ENCODE measurements around the gene FBXW11.

The FBXW11 gene

GRCh38 chr5:171966270-171966669 lies 40.2 kb downstream of the FBXW11 start:
- no peak for TF ChIP-seq CTCF (IDR thresholded peaks at IDR 0.05; ENCODE audit: insufficient read depth, low read length, poor library complexity, severe bottlenecking)
- H3K4me3 ChIP-seq (replicated peaks; ENCODE audit: low read depth, low read length), result no peak overlapping the region
- DNase-seq (ENCODE audit: extremely low read depth, insufficient read length), result no peak
- no peaks in the 10 kb centered on the region for H3K27me3 ChIP-seq (replicated peaks; ENCODE audit: control insufficient read depth, insufficient read depth, low read length)
- H3K36me3 ChIP-seq (ENCODE audit: control insufficient read depth, insufficient read depth, low read length), result no peaks in the 10 kb centered on the region

GRCh38 chr5:171965745-171966144 lies 40.7 kb downstream of the FBXW11 start:
- Histone ChIP-seq H3K4me3 (replicated peaks; ENCODE audit: low read depth, low read length) (no peak overlapping the region), H3K36me3 (ENCODE audit: control insufficient read depth, insufficient read depth, low read length) (no peaks in the 10 kb centered on the region), H3K27me3 (replicated peaks; ENCODE audit: control insufficient read depth, insufficient read depth, low read length) (no peaks in the 10 kb centered on the region)
- no peak for TF ChIP-seq CTCF (IDR thresholded peaks at IDR 0.05; ENCODE audit: insufficient read depth, low read length, poor library complexity, severe bottlenecking)
- DNase-seq (ENCODE audit: extremely low read depth, insufficient read length), result no peak

- DNase-seq (ENCODE audit: extremely low read depth, insufficient read length), result no peak
- TF ChIP-seq CTCF (IDR thresholded peaks at IDR 0.05; ENCODE audit: insufficient read depth, low read length, poor library complexity, severe bottlenecking), result no peak
- no peak overlapping the region for H3K4me3 ChIP-seq (replicated peaks; ENCODE audit: low read depth, low read length)
- no peaks in the 10 kb centered on the region for H3K27me3 ChIP-seq (replicated peaks; ENCODE audit: control insufficient read depth, insufficient read depth, low read length)
- H3K36me3 ChIP-seq (ENCODE audit: control insufficient read depth, insufficient read depth, low read length), result peaks cover 2% of the 10 kb centered on the region; the same call in 1 of the 2 replicates
These were observed 43.0 kb downstream of the FBXW11 start for GRCh38 chr5:171963416-171963815.

GRCh38 chr5:171961117-171961516 lies 45.3 kb downstream of the FBXW11 start:
- no peaks in the 10 kb centered on the region for H3K27me3 ChIP-seq (replicated peaks; ENCODE audit: control insufficient read depth, insufficient read depth, low read length)
- peak; percentile 35 for DNase-seq (ENCODE audit: extremely low read depth, insufficient read length)
- H3K36me3 ChIP-seq (ENCODE audit: control insufficient read depth, insufficient read depth, low read length), result peaks cover 2% of the 10 kb centered on the region
- no peak overlapping the region for H3K4me3 ChIP-seq (replicated peaks; ENCODE audit: low read depth, low read length)
- TF ChIP-seq CTCF (IDR thresholded peaks at IDR 0.05; ENCODE audit: insufficient read depth, low read length, poor library complexity, severe bottlenecking), result no peak

GRCh38 chr5:171957591-171958251 lies 48.7 kb downstream of the FBXW11 start:
- no peaks in the 10 kb centered on the region for H3K27me3 ChIP-seq (replicated peaks; ENCODE audit: control insufficient read depth, insufficient read depth, low read length)
- DNase-seq (ENCODE audit: extremely low read depth, insufficient read length), result peak; percentile 25
- H3K4me3 ChIP-seq (replicated peaks; ENCODE audit: low read depth, low read length), result no peak overlapping the region
- peaks cover 2% of the 10 kb centered on the region for H3K36me3 ChIP-seq (ENCODE audit: control insufficient read depth, insufficient read depth, low read length)
- no peak for TF ChIP-seq CTCF (IDR thresholded peaks at IDR 0.05; ENCODE audit: insufficient read depth, low read length, poor library complexity, severe bottlenecking)

Measured in GM06990 (cell line).